Stimulated activated CD8-positive, alpha-beta memory T cell treated with anti-CD3 and anti-CD28 coated beads, Interleukin-4, amount 100 ng/mL, for 48 hours (primary cell): ENCODE data around the gene SLC8A2.

Experiments
- DNase-seq: peaks from one replicate; pipeline ENCODE4 v3.0.0-alpha.2; 2020

The SLC8A2 gene

DNA sequence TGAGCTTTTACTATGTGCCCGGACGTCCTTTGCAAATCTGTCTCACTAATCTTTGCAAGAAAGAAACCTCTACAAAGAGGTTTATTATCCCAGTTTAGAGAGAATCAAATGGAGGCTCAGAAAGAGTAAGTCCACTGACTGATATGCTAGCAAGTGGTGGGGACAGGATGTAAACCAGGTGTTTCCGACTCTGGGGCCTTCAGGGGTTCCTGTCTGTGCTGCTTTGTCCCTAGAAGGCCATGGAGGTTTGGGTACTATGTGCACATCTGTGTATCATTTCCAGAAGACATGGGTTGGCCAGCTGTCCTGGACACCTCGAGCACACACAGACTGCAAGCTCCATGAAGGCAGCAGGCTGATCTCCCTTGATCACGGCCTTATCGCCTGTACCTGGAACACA is 13.5 kb upstream of the SLC8A2 start:
- no peak for DNase-seq

- DNase-seq: peak; percentile 94
These were observed 12.4 kb upstream of the SLC8A2 start, which contains the start of gene KPTN for GRCh38 chr19:47483800-47484690. KPTN (minus strand) TSS chr19:47484219; CDS start chr19:47484160, 59 bp downstream.

DNA sequence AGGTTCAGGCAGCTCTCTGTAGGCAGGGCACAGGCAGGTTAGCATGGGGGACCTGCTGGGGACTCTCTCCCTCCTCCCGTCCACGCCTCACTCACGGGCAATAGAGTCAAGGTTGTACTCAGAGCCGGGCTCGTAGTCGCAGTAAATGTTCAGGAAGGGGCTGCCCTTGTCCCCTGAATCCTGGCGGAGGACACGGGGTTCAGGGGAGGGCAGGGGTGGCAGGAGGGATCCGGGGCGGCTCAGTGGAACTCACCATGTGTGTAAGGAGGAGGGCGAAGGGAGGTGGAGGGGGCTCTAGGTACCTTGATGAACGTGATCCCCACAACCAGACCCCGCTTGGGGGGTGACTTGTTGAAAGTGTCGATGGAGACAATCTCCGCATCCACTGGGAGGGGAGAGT is 11.5 kb upstream of the SLC8A2 start:
- no peak for DNase-seq

- no peak for DNase-seq
These were observed 9.9 kb upstream of the SLC8A2 start for GRCh38 chr19:47481460-47482052.

GRCh38 chr19:47480658-47481057 is 9.0 kb upstream of the SLC8A2 start:
- DNase-seq: no peak

DNA sequence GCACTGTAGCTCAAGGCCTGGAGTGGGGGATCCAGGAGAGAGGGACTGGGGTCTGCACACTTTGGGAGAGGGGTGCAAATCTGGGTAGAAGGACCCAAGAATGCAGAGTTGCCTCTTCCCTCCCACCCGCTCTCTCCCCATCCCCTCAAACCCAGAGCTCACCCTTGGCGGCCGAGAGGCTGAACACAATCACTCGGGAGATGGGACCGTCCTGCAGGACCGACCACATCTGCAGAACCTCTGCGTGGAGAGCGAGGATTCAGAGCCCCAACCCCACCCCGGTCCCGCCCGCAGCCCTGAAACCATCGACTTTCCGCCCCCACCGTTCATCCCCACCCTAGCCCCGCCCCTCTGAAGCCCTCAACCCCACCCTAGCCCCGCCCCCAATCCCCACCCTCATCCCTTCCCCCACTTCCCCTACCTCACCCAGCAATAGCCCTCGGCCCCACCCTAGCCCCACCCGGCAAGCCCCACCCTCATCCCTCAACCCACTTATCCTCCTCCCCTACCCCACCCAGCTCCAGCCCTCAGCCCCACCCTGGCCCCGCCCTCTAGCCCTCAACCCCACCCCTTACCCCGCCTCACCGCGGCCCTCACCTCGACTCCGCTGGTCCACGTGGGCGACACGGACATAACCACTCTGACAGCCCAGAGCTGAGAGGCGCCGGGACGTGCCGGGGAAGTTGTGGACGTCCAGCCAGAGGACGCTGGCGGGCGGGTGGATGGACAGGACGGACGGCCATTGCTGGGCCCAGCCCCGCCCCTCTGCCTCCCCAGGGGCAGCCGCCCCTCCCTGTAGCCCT is 8.2 kb upstream of the SLC8A2 start:
- DNase-seq: no peak

DNA sequence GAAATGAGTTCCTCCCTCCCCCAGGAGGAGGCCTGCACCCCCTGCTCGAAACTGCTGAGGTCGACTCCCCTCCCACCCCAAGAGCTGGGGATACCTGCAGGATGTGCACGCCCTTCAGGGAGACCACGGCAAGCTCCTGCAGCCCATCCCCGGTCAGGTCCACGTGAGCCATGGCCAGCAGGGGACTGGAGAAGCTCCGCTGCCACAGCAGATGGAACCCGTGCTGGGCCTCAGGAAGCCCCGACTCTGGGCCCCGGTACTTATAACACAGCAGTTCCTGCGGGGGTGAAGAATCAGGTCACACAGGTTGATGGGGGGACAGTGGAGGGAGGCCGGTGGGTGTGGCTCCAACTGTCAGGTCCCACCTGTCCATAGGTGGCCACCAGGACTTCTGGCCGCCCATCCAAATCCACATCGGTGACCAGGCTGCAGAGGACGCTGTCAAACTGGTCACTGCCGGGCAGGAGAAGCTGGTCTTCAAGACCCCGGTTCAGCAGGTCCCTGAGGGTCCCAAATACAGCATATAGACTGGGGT is 4.8 kb upstream of the SLC8A2 start:
- DNase-seq: no peak

DNA sequence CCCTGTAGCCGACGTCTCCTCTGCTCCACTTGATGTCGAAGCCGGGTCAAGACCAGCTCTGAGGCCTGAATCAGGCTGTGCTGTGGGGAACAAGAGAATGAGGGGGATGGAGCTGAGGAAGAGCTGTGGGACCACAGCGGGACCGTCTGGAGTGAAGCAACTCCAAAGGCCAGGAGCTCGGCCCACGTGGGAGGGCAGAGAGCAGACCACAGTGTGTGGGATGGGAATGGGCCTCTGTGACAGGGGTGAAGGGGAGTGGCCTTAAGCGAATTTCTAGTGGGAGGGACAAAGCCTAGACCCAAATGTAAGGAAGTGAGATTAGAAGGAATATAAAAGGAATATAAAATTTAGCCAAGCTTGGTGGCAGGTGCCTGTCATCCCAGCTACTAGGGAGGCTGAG is 3.8 kb upstream of the SLC8A2 start:
- DNase-seq: no peak

DNA sequence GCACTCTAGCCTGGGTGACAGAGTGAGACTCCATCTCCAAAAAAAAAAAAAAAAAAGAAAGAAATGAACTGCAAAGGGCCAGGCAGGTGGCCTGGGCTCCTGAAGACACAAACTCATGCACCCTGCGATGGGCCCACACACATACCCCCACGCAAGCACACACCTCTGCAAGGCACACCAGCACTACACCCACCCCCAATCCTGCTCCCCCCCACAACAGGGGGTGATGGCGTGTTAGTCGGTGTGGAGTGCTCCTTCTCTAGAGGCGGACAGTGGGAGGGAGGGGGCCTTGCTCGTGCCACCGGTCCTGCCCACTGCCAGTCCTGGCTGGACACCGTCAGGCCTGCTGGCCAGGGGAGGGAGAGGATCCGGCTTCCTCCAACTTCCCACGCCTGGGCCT is 1.6 kb upstream of the SLC8A2 start:
- DNase-seq: no peak

DNA sequence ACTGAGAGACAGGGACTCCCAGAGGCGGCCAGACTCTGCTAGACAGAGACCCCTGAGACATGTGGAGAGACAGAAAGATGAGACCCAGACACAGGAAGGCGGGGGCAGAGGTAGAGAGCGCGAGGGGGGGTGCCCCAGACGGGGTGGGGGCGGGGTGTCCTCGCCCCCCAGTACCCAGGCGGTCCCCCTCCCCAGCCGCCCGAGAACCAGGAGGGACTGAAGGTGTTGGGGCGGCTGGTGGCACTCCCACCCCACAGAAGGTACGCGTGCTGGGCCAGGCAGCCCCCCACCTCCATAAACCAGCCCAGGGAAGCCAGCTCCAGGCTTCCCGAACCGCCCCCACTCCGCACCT is 336 bp downstream of the SLC8A2 start:
- no peak for DNase-seq

- DNase-seq: no peak
These were observed 1.1 kb downstream of the SLC8A2 start for GRCh38 chr19:47470447-47471195.

DNA sequence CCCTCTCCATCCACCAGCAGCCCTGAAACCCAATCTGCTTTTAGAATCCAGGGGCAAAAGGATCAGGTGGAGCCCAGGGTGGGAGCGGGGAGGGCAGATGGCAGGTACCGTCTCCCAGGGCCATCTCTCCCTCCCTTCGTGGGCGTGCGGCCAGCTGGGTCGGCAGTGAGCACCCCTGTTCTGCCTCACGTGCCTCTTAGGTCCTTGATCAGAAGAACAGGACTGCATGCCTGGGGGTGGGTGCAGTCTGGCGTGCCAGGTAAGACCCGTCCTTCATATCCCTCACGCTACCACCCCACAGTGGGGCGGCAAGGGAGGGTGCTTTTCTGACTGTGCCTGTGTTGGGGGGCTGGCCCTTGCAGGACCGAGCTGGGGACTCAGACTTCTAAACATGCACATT is 2.0 kb downstream of the SLC8A2 start:
- DNase-seq: no peak

DNA sequence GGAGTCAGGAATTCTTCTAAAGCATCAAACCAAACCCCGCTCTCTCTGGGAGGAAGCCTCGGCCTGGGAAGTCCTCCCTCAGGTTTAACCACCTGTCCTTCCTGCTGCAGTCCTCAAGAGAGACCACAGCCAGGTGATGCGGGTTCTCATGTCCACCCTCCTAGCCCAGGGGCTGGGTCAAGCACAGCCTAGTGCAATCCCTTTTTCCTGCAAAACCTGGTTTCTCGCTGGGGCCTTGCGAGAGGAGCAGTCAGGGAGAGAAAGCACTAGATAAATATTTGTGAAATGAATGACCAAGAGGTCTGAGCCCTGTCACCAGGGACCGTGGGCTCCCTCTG is 2.4 kb downstream of the SLC8A2 start:
- no peak for DNase-seq

- no peak for DNase-seq
These were observed 3.8 kb downstream of the SLC8A2 start for GRCh38 chr19:47467914-47468313.

- no peak for DNase-seq
These were observed 5.7 kb downstream of the SLC8A2 start for GRCh38 chr19:47465957-47466356.

- DNase-seq: no peak
These were observed 6.8 kb downstream of the SLC8A2 start for GRCh38 chr19:47464675-47465419.

DNA sequence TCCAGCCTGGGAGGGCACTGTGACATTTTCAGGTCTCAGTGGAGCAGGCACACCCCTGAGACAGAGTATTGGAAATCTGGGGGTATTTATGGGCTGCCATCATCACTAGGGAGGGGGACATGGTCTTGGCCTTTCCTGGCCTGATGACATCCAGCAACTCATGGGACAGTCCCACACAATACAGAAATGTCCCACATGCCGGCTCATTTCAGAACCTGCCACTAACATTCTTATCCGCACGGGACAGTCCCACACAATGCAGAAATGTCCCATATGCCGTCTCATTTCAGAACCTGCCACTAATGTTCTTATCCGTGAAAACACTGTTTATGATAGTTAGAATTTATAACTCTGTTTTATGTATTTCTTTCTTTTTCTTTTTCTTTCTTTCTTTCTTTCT is 9.8 kb downstream of the SLC8A2 start:
- DNase-seq: no peak

DNA sequence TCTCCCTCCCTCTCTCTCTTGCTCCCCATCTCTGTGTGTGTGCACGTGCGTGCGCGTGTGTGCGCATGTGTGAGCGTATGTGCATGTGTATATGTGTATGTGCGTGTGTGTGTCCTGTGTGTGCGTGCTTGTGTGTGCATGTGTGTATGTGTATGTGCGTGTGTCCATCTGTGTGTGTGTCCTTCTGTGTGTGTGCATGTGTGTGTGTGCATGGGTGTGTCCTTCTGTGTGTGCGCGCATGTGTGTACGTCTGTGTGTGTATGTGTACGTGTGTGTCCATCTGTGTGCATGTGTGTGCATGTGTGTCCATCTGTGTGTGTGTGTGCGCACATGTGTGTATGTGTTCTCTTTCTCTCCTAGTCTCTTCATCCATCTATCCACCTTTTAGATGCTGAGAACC is 12.2 kb downstream of the SLC8A2 start:
- no peak for DNase-seq

GRCh38 chr19:47458672-47459071 is 13.0 kb downstream of the SLC8A2 start:
- DNase-seq: no peak

DNA sequence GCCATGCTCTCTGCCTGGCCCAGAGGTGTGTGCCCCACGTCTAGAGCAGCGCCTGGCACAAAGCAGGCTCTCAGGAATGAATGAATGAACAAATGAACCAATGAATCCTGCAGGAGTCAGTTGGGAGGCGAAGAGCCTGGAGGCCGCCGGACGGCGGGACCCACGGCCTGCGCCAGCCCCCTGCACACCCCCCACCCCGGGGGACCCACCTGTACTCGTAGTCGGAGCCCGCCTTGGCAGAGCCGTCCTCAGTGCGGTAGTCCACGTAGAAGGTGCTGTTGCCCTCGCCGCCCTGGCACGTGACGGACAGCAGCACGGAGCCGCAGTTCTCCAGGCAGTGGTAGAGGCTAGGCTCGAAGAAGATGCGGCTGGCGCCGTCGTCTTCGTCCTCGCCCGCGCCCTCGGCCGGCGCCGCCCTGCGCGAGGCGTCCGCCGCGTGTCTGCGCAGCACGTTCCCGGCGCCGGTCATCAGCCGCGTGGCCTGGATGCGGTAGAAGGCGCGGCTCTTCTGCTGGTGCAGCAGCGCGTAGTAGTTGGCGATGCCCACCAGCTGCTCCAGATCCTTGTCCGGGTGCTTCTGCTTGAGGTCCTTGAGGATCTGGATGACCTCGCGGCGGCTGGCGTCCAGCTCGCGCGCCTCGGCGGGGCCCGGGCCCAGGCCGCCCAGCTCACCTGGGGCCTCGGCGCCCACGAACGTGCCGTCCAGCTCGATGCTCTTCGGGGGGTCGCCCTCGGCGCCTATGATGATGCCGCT is 14.8 kb downstream of the SLC8A2 start:
- no peak for DNase-seq

- DNase-seq: no peak
These were observed 21.2 kb downstream of the SLC8A2 start for GRCh38 chr19:47450478-47450877.
